MM.1S (cell line): Measurements from ENCODE around the gene RRP15.

Experiments
- DNase-seq: peaks from one replicate; pipeline ENCODE4 v3.0.0-alpha.2; 2015
- H2AFZ ChIP-seq: fragments of 300-600 bp; sonication (generic); 2 replicates; pipeline ENCODE4 v1.6.0; 2016; ENCODE audit warnings: antibody characterized with exemption, low read length
- H3F3A ChIP-seq: fragments of 300-600 bp; sonication (generic); 2 replicates; pipeline ENCODE4 v1.6.1; 2016; ENCODE audit warnings: mild to moderate bottlenecking, antibody characterized with exemption, low read length, moderate library complexity, mixed read lengths; ENCODE audit not compliant: insufficient read depth
- H3K27ac ChIP-seq: fragments of 300-600 bp; sonication (generic); 2 replicates; pipeline ENCODE4 v1.5.1; 2016; ENCODE audit warnings: mild to moderate bottlenecking, low read length
- H3K27me3 ChIP-seq: fragments of 300-600 bp; sonication (generic); replicated peaks from 2 replicates; pipeline ENCODE4 v1.6.0; 2016; ENCODE audit warnings: low read length; ENCODE audit not compliant: insufficient read depth
- H3K36me3 ChIP-seq: fragments of 300-600 bp; sonication (generic); replicated peaks from 2 replicates; pipeline ENCODE4 v1.6.1; 2016; ENCODE audit warnings: mild to moderate bottlenecking, low read length, mixed read lengths; ENCODE audit not compliant: insufficient read depth
- H3K4me1 ChIP-seq: fragments of 300-600 bp; sonication (generic); 2 replicates; pipeline ENCODE4 v1.6.1; 2016; ENCODE audit warnings: low read length, mixed read lengths
- H3K4me2 ChIP-seq: fragments of 300-600 bp; sonication (generic); 2 replicates; pipeline ENCODE4 v1.6.0; 2016; ENCODE audit warnings: low read depth, low read length
- H3K4me3 ChIP-seq: fragments of 300-600 bp; sonication (generic); 2 replicates; pipeline ENCODE4 v1.5.1; 2016; ENCODE audit warnings: low read length, mixed read lengths
- H3K79me2 ChIP-seq: fragments of 300-600 bp; sonication (generic); 2 replicates; pipeline ENCODE4 v1.6.1; 2016; ENCODE audit warnings: mixed run types, low read length, mixed read lengths
- H3K9ac ChIP-seq: fragments of 300-600 bp; sonication (generic); 2 replicates; pipeline ENCODE4 v1.6.1; 2016; ENCODE audit warnings: low read length, mixed read lengths
- H3K9me2 ChIP-seq: fragments of 300-600 bp; sonication (generic); replicated peaks from 2 replicates; pipeline ENCODE4 v1.6.1; 2016; ENCODE audit warnings: mild to moderate bottlenecking, low read length, mixed read lengths; ENCODE audit not compliant: insufficient read depth
- H3K9me3 ChIP-seq: fragments of 300-600 bp; sonication (generic); replicated peaks from 2 replicates; pipeline ENCODE4 v1.6.1; 2016; ENCODE audit warnings: mild to moderate bottlenecking, low read length, mixed read lengths; ENCODE audit not compliant: insufficient read depth
- H4K20me1 ChIP-seq: fragments of 300-600 bp; sonication (generic); 2 replicates; pipeline ENCODE4 v1.6.1; 2016; ENCODE audit warnings: mild to moderate bottlenecking, low read length, moderate library complexity, mixed read lengths; ENCODE audit not compliant: insufficient read depth
- EZH2 ChIP-seq: fragments of 300-600 bp; sonication (generic); optimal IDR thresholded peaks from 2 replicates; pipeline ENCODE3; 2017; ENCODE audit warnings: low read depth, mild to moderate bottlenecking, antibody characterized with exemption, low read length, mixed read lengths
- EZH2phosphoT487 ChIP-seq: fragments of 300-600 bp; sonication (generic); IDR thresholded peaks from 2 replicates; pipeline ENCODE4 v1.6.1; 2018; ENCODE audit warnings: antibody characterized with exemption, low read length
- TF ChIP-seq, protein P1 (sequence below): fragments of 300-600 bp; sonication (generic); IDR thresholded peaks from 2 replicates; pipeline ENCODE4 v1.5.1; 2016; ENCODE audit warnings: antibody characterized with exemption, low read length, mixed read lengths

Gene RRP15

DNA sequence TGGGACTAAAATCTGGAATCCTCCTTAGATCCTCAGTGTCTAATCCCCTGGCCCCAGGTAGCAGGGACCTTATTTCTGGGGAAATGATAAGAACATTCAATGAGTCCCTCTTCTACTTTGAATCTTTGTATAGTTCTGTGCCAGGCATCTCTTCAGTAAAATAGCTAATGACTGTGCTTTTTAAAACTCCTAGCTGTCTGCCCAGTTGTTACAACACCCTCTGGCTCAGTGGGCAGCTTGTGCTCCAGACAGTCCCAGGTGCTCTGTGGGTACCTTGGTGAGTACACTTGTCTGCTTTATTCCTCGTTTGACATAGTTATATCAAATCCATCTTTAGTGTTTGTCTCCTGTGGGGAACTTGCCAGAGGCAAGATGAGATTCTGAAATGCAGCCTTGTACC is 78.0 kb downstream of the RRP15 start:
- Histone ChIP-seq H3K36me3 (no peaks in the 10 kb centered on the region), H3K4me1 (no peaks in the 10 kb centered on the region), H3K79me2 (no peaks in the 10 kb centered on the region), H2AFZ (no peak overlapping the region), H3K4me3 (no peak overlapping the region), H3K27me3 (no peaks in the 10 kb centered on the region), H3K9me2 (no peaks in the 10 kb centered on the region), H3K9me3 (no peaks in the 10 kb centered on the region), H4K20me1 (no peaks in the 10 kb centered on the region), H3K9ac (no peak overlapping the region), H3F3A (no peaks in the 10 kb centered on the region), H3K27ac (no peak overlapping the region), H3K4me2 (no peak overlapping the region)
- DNase-seq, result no peak
- TF ChIP-seq EZH2, result no peak

DNA sequence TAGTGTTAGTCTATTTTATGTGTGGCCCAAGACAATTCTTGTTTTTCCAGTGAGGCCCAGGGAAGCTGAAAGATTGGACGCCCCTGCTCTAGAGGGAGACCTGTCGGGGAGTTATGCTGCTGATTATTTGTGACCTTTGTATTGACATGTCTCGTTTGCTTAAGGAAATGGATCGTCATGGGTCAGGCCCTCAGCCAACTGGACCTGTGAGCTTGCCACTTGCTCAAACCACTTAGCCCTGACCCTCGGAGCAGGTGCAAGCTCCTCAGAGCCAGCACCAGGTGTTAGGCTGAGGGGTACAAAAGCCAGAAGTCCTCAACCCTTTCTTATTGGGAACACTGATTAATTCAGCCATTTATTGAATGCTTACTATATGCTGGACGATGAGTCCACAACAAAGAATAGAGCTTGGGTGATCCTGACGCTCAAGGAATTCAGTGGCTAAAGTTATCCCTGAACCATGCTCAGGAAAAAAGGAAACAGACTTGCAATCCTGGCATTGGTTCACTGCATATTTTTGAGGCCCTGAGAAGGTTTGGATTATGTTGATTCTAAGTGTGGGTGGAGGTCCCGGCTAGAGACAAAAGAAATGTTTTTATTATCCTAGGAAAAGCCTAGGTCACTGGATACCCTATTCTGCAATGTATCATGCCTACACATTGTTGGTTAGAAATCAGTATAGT is 79.1 kb downstream of the RRP15 start:
- H3K4me3 ChIP-seq, result no peak overlapping the region
- TF ChIP-seq, protein P1, sequence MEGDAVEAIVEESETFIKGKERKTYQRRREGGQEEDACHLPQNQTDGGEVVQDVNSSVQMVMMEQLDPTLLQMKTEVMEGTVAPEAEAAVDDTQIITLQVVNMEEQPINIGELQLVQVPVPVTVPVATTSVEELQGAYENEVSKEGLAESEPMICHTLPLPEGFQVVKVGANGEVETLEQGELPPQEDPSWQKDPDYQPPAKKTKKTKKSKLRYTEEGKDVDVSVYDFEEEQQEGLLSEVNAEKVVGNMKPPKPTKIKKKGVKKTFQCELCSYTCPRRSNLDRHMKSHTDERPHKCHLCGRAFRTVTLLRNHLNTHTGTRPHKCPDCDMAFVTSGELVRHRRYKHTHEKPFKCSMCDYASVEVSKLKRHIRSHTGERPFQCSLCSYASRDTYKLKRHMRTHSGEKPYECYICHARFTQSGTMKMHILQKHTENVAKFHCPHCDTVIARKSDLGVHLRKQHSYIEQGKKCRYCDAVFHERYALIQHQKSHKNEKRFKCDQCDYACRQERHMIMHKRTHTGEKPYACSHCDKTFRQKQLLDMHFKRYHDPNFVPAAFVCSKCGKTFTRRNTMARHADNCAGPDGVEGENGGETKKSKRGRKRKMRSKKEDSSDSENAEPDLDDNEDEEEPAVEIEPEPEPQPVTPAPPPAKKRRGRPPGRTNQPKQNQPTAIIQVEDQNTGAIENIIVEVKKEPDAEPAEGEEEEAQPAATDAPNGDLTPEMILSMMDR, result no peak
- TF ChIP-seq EZH2phosphoT487 (no peak), EZH2 (no peak)
- no peaks in the 10 kb centered on the region for H4K20me1 ChIP-seq
- H2AFZ ChIP-seq, result no peak overlapping the region
- H3K4me2 ChIP-seq, result no peak overlapping the region
- no peaks in the 10 kb centered on the region for H3K27me3 ChIP-seq
- H3K4me1 ChIP-seq, result no peaks in the 10 kb centered on the region
- no peaks in the 10 kb centered on the region for H3K79me2 ChIP-seq
- H3K9ac ChIP-seq, result no peak overlapping the region
- H3F3A ChIP-seq, result no peaks in the 10 kb centered on the region
- H3K27ac ChIP-seq, result no peak overlapping the region
- H3K9me3 ChIP-seq, result no peaks in the 10 kb centered on the region
- no peak for DNase-seq
- H3K9me2 ChIP-seq, result no peaks in the 10 kb centered on the region
- H3K36me3 ChIP-seq, result no peaks in the 10 kb centered on the region

DNA sequence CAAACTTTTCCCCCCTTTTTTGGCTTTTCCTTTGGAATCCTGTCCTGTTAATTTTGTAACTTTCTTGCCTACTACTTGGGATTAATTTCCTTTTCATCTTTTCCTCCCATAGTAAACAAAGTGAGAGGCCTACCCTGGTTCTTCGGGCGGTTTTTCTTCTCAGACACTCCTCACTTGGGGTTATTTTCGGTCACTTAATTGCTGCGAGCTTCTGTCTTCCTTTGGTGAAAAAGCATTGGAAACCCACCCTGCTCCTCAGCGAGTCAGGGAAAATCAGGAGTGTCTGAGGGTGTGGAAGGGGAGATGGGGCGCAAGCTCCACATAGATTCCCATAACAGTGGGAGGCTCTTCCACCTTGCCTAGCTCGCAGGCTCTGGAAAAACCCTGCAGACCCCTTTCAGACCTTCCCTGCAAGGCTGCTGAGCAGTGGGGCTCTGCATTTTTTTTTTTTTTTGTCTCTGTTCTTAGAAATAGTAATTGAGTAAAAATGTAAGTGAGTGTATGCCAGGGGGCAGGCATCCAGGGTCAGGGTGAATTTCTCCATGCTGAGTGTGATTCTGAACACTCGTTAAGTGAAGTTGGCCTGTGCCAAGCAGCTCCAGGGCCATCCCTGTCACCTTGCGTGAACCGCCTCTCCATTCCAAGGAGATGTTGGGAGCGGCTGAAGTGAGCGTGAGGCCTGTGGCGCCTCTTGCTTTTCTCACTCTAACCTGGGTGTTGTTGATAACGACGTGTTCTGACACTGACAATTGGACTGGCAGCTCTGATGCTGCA is 80.3 kb downstream of the RRP15 start:
- H3K9me3 ChIP-seq, result no peaks in the 10 kb centered on the region
- H2AFZ ChIP-seq, result no peak overlapping the region
- no peaks in the 10 kb centered on the region for H3F3A ChIP-seq
- no peaks in the 10 kb centered on the region for H3K79me2 ChIP-seq
- no peak overlapping the region for H3K9ac ChIP-seq
- TF ChIP-seq EZH2phosphoT487 (no peak), EZH2 (no peak)
- TF ChIP-seq, protein P1, result no peak
- H4K20me1 ChIP-seq, result no peaks in the 10 kb centered on the region
- no peaks in the 10 kb centered on the region for H3K27me3 ChIP-seq
- no peak overlapping the region for H3K27ac ChIP-seq
- H3K9me2 ChIP-seq, result no peaks in the 10 kb centered on the region
- H3K36me3 ChIP-seq, result no peaks in the 10 kb centered on the region
- H3K4me2 ChIP-seq, result no peak overlapping the region
- peaks cover 7% of the 10 kb centered on the region for H3K4me1 ChIP-seq
- H3K4me3 ChIP-seq, result no peak overlapping the region
- DNase-seq, result no peak
